SK-N-MC (cell line): ENCODE measurements around the gene CD302.
"Not testable (repeated sequence)": the region's sequence is repeated elsewhere in the genome, so short reads cannot be mapped to it uniquely, and the experiment has no call there.

Experiments used
- DNase-seq: peaks from one replicate; pipeline ENCODE4 v3.0.0-alpha.2; 2011; ENCODE audit warnings: low read depth, low spot score
- H3K27ac ChIP-seq: fragments of 200-600 bp; sonication (generic); 2 replicates; pipeline ENCODE4 v1.5.1; 2016; ENCODE audit warnings: mixed run types
- H3K36me3 ChIP-seq: fragments of 200-600 bp; sonication (generic); 2 replicates; pipeline ENCODE4 v1.6.1; 2017; ENCODE audit warnings: antibody characterized with exemption, low read length, mixed read lengths; ENCODE audit not compliant: insufficient read depth
- H3K4me3 ChIP-seq: fragments of 200-600 bp; sonication (generic); 2 replicates; pipeline ENCODE4 v1.5.1; 2016
- H3K9ac ChIP-seq: fragments of 200-600 bp; sonication (generic); 2 replicates; pipeline ENCODE4 v1.8.0; 2017; ENCODE audit warnings: mixed run types, mixed read lengths; ENCODE audit not compliant: insufficient read length
- H3K9me3 ChIP-seq: fragments of 200-600 bp; sonication (generic); 2 replicates; pipeline ENCODE4 v1.6.1; 2017; ENCODE audit warnings: low read depth, mild to moderate bottlenecking, antibody characterized with exemption, low read length, moderate library complexity, mixed read lengths
- EZH2 ChIP-seq: fragments of 200-600 bp; sonication (generic); IDR thresholded peaks from one replicate; pipeline ENCODE4 v1.6.1; 2017; ENCODE audit warnings: antibody characterized with exemption
- FOXP2 ChIP-seq: optimal IDR thresholded peaks from 2 replicates; pipeline ENCODE3; 2011; ENCODE audit warnings: mild to moderate bottlenecking, moderate library complexity; ENCODE audit not compliant: insufficient read depth; ENCODE audit errors: extremely low read length, control extremely low read depth
- POLR2AphosphoS5 ChIP-seq: IDR thresholded peaks from 2 replicates; pipeline ENCODE4 v1.6.1; 2012; ENCODE audit warnings: mild to moderate bottlenecking, low read depth, low read length, borderline replicate concordance

CD302 gene

GRCh38 chr2:159744363-159744762 is 53.6 kb downstream of the CD302 start:
- TF ChIP-seq EZH2 (no peak), FOXP2 (no peak), POLR2AphosphoS5 (no peak)
- no peak overlapping the region for H3K9ac ChIP-seq
- no peak overlapping the region for H3K4me3 ChIP-seq
- H3K27ac ChIP-seq = no peak overlapping the region; the same call in 1 of the 2 replicates
- no peak for DNase-seq
- H3K9me3 ChIP-seq = no peaks in the 10 kb centered on the region
- peaks cover 90% of the 10 kb centered on the region for H3K36me3 ChIP-seq

- TF ChIP-seq FOXP2 = no peak
- no peak for TF ChIP-seq EZH2
- TF ChIP-seq POLR2AphosphoS5 = no peak
- no peak overlapping the region for H3K27ac ChIP-seq
- DNase-seq = no peak
- no peak overlapping the region for H3K9ac ChIP-seq
- peaks cover 90% of the 10 kb centered on the region for H3K36me3 ChIP-seq
- no peak overlapping the region for H3K4me3 ChIP-seq
- H3K9me3 ChIP-seq = no peaks in the 10 kb centered on the region
Observed at GRCh38 chr2:159742846-159743245, 55.2 kb downstream of the CD302 start.

- Histone ChIP-seq H3K27ac (no peak overlapping the region), H3K36me3 (peaks cover 94% of the 10 kb centered on the region)
- DNase-seq = no peak
Observed at GRCh38 chr2:159738509-159739390, 59.3 kb downstream of the CD302 start.

GRCh38 chr2:159737917-159738296 is 60.1 kb downstream of the CD302 start:
- no peak for DNase-seq
- H3K9me3 ChIP-seq = no peaks in the 10 kb centered on the region; the same call in 1 of the 2 replicates
- no peak overlapping the region for H3K4me3 ChIP-seq
- no peak overlapping the region for H3K27ac ChIP-seq
- no peak for TF ChIP-seq EZH2
- TF ChIP-seq POLR2AphosphoS5 = no peak
- TF ChIP-seq FOXP2 = no peak
- no peak overlapping the region for H3K9ac ChIP-seq
- H3K36me3 ChIP-seq = peaks cover 94% of the 10 kb centered on the region

More at GRCh38 chr2:159738509-159739390, 59.3 kb downstream of the CD302 start:
- TF ChIP-seq POLR2AphosphoS5 (no peak), FOXP2 (no peak), EZH2 (no peak)
- H3K4me3 ChIP-seq = no peak overlapping the region
- no peak overlapping the region for H3K9ac ChIP-seq
- no peaks in the 10 kb centered on the region; the same call in 1 of the 2 replicates for H3K9me3 ChIP-seq

- TF ChIP-seq FOXP2 (no peak), POLR2AphosphoS5 (no peak), EZH2 (no peak)
- H3K36me3 ChIP-seq = peaks cover 93% of the 10 kb centered on the region
Observed at GRCh38 chr2:159737292-159737916, 60.6 kb downstream of the CD302 start.

GRCh38 chr2:159736048-159736447 is 62.0 kb downstream of the CD302 start:
- no peak for DNase-seq
- no peaks in the 10 kb centered on the region; the same call in 1 of the 2 replicates for H3K9me3 ChIP-seq
- no peak overlapping the region for H3K9ac ChIP-seq
- no peak overlapping the region for H3K4me3 ChIP-seq
- TF ChIP-seq EZH2 = no peak
- no peak for TF ChIP-seq POLR2AphosphoS5
- no peak for TF ChIP-seq FOXP2
- peaks cover 94% of the 10 kb centered on the region for H3K36me3 ChIP-seq
- H3K27ac ChIP-seq = no peak overlapping the region

More at GRCh38 chr2:159737292-159737916, 60.6 kb downstream of the CD302 start:
- H3K4me3 ChIP-seq = no peak overlapping the region
- no peak for DNase-seq
- no peak overlapping the region for H3K9ac ChIP-seq
- no peak overlapping the region for H3K27ac ChIP-seq
- no peaks in the 10 kb centered on the region; the same call in 1 of the 2 replicates for H3K9me3 ChIP-seq

- DNase-seq = no peak
- H3K36me3 ChIP-seq = peaks cover 97% of the 10 kb centered on the region
- H3K27ac ChIP-seq = no peak overlapping the region
- no peak overlapping the region for H3K4me3 ChIP-seq
- H3K9ac ChIP-seq = no peak overlapping the region
- TF ChIP-seq FOXP2 = no peak
- H3K9me3 ChIP-seq = no peaks in the 10 kb centered on the region; the same call in 1 of the 2 replicates
Observed at GRCh38 chr2:159735648-159736047, 62.4 kb downstream of the CD302 start.

- TF ChIP-seq EZH2 = no peak
- TF ChIP-seq FOXP2 = no peak
- no peak for TF ChIP-seq POLR2AphosphoS5
- H3K36me3 ChIP-seq = peaks cover 93% of the 10 kb centered on the region
Observed at GRCh38 chr2:159728629-159729028, 69.4 kb downstream of the CD302 start.

GRCh38 chr2:159725713-159726112 is 72.3 kb downstream of the CD302 start:
- Histone ChIP-seq H3K9ac (no peak overlapping the region), H3K27ac (no peak overlapping the region), H3K4me3 (no peak overlapping the region), H3K9me3 (peaks cover 6% of the 10 kb centered on the region; the same call in 1 of the 2 replicates), H3K36me3 (peaks cover 96% of the 10 kb centered on the region)
- no peak for TF ChIP-seq FOXP2
- no peak for DNase-seq

More at GRCh38 chr2:159728629-159729028, 69.4 kb downstream of the CD302 start:
- H3K9ac ChIP-seq = no peak overlapping the region
- no peak overlapping the region for H3K27ac ChIP-seq
- DNase-seq = no peak
- no peaks in the 10 kb centered on the region for H3K9me3 ChIP-seq
- no peak overlapping the region for H3K4me3 ChIP-seq

GRCh38 chr2:159724795-159725572 is 73.0 kb downstream of the CD302 start:
- H3K9me3 ChIP-seq, H3K4me3 ChIP-seq, DNase-seq, H3K9ac ChIP-seq, H3K27ac ChIP-seq: not testable (repeated sequence)
- H3K36me3 ChIP-seq = peaks cover 96% of the 10 kb centered on the region
